ENCODE data around the gene ODAD3.

DNA sequence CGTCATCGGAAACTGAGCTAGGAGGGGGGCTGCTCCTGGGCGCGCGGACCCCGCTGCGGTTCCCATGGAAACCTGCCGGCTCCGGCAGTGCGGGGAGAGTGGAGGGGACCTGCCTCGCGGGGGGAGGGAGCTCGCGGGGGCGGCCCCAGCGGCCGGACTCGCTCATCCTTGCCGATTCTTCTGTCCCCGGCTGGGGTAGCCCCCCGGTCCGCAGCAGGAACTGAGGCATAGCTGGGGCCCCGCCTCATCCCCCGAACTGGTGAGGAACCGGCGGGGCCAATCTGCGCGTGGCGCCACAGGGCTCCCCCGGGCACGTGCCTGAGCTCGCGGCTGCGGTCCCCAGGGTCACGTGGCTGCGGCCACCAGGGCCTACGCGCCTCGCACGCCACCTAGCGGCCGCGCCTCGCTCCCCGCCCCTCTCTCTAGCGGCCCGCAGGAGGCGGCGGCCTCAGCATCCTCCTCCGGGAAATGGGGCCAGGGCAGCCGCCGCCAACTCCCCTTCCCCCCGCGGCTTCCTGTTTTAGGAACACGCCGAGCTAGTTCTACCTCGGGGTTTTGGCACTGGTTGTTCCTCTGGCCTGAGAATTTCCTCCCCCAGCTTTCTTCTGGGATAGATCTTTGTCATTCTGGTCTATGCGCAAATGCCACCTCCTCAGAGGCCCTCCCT lies 47.6 kb upstream of the ODAD3 start:
- TF ChIP-seq, protein P1, sequence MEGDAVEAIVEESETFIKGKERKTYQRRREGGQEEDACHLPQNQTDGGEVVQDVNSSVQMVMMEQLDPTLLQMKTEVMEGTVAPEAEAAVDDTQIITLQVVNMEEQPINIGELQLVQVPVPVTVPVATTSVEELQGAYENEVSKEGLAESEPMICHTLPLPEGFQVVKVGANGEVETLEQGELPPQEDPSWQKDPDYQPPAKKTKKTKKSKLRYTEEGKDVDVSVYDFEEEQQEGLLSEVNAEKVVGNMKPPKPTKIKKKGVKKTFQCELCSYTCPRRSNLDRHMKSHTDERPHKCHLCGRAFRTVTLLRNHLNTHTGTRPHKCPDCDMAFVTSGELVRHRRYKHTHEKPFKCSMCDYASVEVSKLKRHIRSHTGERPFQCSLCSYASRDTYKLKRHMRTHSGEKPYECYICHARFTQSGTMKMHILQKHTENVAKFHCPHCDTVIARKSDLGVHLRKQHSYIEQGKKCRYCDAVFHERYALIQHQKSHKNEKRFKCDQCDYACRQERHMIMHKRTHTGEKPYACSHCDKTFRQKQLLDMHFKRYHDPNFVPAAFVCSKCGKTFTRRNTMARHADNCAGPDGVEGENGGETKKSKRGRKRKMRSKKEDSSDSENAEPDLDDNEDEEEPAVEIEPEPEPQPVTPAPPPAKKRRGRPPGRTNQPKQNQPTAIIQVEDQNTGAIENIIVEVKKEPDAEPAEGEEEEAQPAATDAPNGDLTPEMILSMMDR (IDR thresholded peaks at IDR 0.05; ENCODE audit: low read depth, low read length), result peak; percentile 90
- no peak for TF ChIP-seq EZH2phosphoT487 (IDR thresholded peaks at IDR 0.05; ENCODE audit: low read depth)

Data from OCI-LY3 (cell line).